Inflammatory macrophage (primary cell): ENCODE results near the gene KCTD5.

Experiments used
- DNase-seq, 2 donors: peaks; one replicate each; pipeline ENCODE4 v3.0.0-alpha.2; 2020 to 2022

The KCTD5 gene

GRCh38 chr16:2752035-2752849 lies 69.9 kb downstream of the KCTD5 start, which contains the start of gene SRRM2:
Gene SRRM2 (plus strand): TSS chr16:2752638. CDS start chr16:2756365, 3,727 bp downstream.
- DNase-seq: peak; percentile 95 to 98

- peak; percentile 75 to 81 for DNase-seq
Observed at GRCh38 chr16:2752850-2753732, 70.8 kb downstream of the KCTD5 start.

- DNase-seq: peak in 1 of 2 donors; percentile 47
Observed at GRCh38 chr16:2753733-2754020, 71.4 kb downstream of the KCTD5 start.

GRCh38 chr16:2755158-2755557 lies 72.8 kb downstream of the KCTD5 start:
- no peak for DNase-seq

GRCh38 chr16:2756288-2757015 lies 74.1 kb downstream of the KCTD5 start:
- DNase-seq: no peak

GRCh38 chr16:2757344-2757743 lies 75.0 kb downstream of the KCTD5 start:
- DNase-seq: no peak
